Measurements from ENCODE around the gene PCDHGC5.

DNA sequence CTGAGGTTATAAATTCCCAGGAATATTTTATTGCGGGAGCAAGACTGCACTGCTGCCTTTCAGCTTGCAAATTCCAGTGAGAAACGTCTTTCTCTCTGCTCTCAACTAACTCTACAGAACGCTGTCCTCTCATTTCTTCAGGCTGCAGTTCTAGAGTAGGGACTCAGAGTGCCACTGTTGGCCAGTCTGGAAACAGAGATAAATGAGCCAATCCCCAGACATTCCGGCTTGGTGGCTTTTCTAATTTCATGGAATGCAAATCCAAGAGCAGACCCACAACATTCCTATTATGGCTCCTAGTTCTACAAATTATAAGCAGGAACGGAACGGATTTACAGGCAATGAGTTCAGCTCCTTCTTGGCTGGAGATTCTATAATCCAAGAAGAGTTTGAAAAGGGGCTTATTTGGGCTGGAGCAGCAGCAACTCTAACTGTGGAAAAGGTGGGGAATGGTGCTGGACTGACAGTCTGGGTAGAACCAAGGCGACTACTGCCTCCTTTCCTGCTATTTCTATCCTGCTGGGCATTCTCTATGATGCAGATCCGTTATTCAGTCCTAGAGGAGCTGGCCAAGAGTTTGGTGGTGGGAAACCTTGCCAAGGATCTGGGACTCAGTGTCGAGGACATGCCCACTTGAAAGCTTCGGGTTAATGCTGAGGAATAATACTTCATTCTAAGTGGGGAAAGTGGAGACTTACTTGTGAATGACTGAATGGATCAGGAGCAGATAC is 49.3 kb upstream of the PCDHGC5 start:
- TF ChIP-seq, protein P1, sequence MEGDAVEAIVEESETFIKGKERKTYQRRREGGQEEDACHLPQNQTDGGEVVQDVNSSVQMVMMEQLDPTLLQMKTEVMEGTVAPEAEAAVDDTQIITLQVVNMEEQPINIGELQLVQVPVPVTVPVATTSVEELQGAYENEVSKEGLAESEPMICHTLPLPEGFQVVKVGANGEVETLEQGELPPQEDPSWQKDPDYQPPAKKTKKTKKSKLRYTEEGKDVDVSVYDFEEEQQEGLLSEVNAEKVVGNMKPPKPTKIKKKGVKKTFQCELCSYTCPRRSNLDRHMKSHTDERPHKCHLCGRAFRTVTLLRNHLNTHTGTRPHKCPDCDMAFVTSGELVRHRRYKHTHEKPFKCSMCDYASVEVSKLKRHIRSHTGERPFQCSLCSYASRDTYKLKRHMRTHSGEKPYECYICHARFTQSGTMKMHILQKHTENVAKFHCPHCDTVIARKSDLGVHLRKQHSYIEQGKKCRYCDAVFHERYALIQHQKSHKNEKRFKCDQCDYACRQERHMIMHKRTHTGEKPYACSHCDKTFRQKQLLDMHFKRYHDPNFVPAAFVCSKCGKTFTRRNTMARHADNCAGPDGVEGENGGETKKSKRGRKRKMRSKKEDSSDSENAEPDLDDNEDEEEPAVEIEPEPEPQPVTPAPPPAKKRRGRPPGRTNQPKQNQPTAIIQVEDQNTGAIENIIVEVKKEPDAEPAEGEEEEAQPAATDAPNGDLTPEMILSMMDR (conservative IDR thresholded peaks at IDR 0.05; ENCODE audit: low read length), result no peak
- TF ChIP-seq EZH2phosphoT487 (IDR thresholded peaks at IDR 0.05; ENCODE audit: borderline replicate concordance, low read depth, low read length), result no peak

Data from OCI-LY7 (cell line).